HL-60 (cell line): ENCODE measurements around the gene TRAF3IP1.

ENCODE experiments used
- DNase-seq, 2 experiments: peaks; one replicate each; pipeline ENCODE4 v3.0.0-alpha.2; 2010 to 2020; ENCODE audit warnings: low read depth in 1 of 2, low spot score in 1 of 2
- H3K27ac ChIP-seq: fragments of 250-450 bp; sonication (Bioruptor Pico); replicated peaks from 2 replicates; pipeline ENCODE4 v1.5.1; 2020; ENCODE audit warnings: mild to moderate bottlenecking, moderate library complexity
- H3K27me3 ChIP-seq: fragments of 250-450 bp; sonication (Bioruptor Pico); 2 replicates; pipeline ENCODE4 v1.5.1; 2021; ENCODE audit warnings: mild to moderate bottlenecking, moderate library complexity; ENCODE audit not compliant: insufficient read depth, poor library complexity, severe bottlenecking
- H3K4me3 ChIP-seq: replicated peaks from 2 replicates; pipeline ENCODE4 v1.5.1; 2011; ENCODE audit warnings: mild to moderate bottlenecking, control low read depth, low read length; ENCODE audit not compliant: insufficient read depth
- GABPA ChIP-seq: IDR thresholded peaks from 2 replicates; pipeline ENCODE4 v1.6.1; 2012; ENCODE audit warnings: low read depth
- POLR2AphosphoS5 ChIP-seq: IDR thresholded peaks from 2 replicates; pipeline ENCODE4 v1.6.1; 2012; ENCODE audit warnings: low read depth
- SPI1 ChIP-seq: IDR thresholded peaks from 2 replicates; pipeline ENCODE4 v1.6.1; 2012; ENCODE audit warnings: low read depth, mild to moderate bottlenecking, borderline replicate concordance
- TF ChIP-seq, protein P1 (sequence below): IDR thresholded peaks from one replicate; pipeline ENCODE4 v1.5.1; 2011; ENCODE audit warnings: low read length, control low read depth, inconsistent platforms; ENCODE audit not compliant: insufficient read depth
- TF ChIP-seq, protein P2 (sequence below): IDR thresholded peaks from 2 replicates; pipeline ENCODE4 v1.6.1; 2012; ENCODE audit warnings: low read depth; ENCODE audit not compliant: insufficient replicate concordance

TRAF3IP1 gene

DNA sequence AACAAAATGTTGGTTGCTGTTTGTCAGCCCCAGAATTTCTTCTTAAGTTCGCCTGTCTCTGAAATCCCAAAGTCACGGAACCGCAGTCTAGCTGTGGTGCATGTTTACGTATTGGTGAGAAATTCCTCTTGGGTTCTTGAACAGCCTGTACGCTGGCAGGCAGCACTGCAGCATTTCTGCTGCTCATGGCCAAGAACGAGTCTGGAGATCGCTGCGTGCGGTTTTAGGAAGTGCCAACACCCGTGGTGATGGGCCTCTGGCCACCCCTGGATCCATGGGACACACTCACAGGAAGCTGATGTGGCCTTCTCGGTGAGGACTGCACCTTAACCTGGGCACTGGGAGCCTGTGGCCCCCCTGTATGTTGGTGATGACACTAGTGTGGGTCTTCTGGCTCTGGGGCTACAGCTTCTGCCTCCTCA, 130.1 kb downstream of the TRAF3IP1 start:
- Histone ChIP-seq H3K4me3 (no peak overlapping the region), H3K27ac (no peak overlapping the region), H3K27me3 (no peaks in the 10 kb centered on the region)
- DNase-seq, result no peak
- TF ChIP-seq GABPA, result no peak
- no peak for TF ChIP-seq SPI1
- TF ChIP-seq POLR2AphosphoS5, result no peak
- TF ChIP-seq, protein P1, sequence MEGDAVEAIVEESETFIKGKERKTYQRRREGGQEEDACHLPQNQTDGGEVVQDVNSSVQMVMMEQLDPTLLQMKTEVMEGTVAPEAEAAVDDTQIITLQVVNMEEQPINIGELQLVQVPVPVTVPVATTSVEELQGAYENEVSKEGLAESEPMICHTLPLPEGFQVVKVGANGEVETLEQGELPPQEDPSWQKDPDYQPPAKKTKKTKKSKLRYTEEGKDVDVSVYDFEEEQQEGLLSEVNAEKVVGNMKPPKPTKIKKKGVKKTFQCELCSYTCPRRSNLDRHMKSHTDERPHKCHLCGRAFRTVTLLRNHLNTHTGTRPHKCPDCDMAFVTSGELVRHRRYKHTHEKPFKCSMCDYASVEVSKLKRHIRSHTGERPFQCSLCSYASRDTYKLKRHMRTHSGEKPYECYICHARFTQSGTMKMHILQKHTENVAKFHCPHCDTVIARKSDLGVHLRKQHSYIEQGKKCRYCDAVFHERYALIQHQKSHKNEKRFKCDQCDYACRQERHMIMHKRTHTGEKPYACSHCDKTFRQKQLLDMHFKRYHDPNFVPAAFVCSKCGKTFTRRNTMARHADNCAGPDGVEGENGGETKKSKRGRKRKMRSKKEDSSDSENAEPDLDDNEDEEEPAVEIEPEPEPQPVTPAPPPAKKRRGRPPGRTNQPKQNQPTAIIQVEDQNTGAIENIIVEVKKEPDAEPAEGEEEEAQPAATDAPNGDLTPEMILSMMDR, result no peak
- TF ChIP-seq, protein P2, sequence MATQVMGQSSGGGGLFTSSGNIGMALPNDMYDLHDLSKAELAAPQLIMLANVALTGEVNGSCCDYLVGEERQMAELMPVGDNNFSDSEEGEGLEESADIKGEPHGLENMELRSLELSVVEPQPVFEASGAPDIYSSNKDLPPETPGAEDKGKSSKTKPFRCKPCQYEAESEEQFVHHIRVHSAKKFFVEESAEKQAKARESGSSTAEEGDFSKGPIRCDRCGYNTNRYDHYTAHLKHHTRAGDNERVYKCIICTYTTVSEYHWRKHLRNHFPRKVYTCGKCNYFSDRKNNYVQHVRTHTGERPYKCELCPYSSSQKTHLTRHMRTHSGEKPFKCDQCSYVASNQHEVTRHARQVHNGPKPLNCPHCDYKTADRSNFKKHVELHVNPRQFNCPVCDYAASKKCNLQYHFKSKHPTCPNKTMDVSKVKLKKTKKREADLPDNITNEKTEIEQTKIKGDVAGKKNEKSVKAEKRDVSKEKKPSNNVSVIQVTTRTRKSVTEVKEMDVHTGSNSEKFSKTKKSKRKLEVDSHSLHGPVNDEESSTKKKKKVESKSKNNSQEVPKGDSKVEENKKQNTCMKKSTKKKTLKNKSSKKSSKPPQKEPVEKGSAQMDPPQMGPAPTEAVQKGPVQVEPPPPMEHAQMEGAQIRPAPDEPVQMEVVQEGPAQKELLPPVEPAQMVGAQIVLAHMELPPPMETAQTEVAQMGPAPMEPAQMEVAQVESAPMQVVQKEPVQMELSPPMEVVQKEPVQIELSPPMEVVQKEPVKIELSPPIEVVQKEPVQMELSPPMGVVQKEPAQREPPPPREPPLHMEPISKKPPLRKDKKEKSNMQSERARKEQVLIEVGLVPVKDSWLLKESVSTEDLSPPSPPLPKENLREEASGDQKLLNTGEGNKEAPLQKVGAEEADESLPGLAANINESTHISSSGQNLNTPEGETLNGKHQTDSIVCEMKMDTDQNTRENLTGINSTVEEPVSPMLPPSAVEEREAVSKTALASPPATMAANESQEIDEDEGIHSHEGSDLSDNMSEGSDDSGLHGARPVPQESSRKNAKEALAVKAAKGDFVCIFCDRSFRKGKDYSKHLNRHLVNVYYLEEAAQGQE, result no peak
